VCaP (cell line): ENCODE results near the gene RNF8.

ENCODE experiments used
- H3K27ac ChIP-seq: fragments of 450-650 bp; 2 replicates; pipeline ENCODE4 v1.5.1; 2017
- TF ChIP-seq, protein P1 (sequence below): fragments of 450-650 bp; conservative IDR thresholded peaks from 2 replicates; pipeline ENCODE4 v1.5.1; 2017; ENCODE audit warnings: mild to moderate bottlenecking, moderate library complexity

Gene RNF8, protein sequence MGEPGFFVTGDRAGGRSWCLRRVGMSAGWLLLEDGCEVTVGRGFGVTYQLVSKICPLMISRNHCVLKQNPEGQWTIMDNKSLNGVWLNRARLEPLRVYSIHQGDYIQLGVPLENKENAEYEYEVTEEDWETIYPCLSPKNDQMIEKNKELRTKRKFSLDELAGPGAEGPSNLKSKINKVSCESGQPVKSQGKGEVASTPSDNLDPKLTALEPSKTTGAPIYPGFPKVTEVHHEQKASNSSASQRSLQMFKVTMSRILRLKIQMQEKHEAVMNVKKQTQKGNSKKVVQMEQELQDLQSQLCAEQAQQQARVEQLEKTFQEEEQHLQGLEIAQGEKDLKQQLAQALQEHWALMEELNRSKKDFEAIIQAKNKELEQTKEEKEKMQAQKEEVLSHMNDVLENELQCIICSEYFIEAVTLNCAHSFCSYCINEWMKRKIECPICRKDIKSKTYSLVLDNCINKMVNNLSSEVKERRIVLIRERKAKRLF

DNA sequence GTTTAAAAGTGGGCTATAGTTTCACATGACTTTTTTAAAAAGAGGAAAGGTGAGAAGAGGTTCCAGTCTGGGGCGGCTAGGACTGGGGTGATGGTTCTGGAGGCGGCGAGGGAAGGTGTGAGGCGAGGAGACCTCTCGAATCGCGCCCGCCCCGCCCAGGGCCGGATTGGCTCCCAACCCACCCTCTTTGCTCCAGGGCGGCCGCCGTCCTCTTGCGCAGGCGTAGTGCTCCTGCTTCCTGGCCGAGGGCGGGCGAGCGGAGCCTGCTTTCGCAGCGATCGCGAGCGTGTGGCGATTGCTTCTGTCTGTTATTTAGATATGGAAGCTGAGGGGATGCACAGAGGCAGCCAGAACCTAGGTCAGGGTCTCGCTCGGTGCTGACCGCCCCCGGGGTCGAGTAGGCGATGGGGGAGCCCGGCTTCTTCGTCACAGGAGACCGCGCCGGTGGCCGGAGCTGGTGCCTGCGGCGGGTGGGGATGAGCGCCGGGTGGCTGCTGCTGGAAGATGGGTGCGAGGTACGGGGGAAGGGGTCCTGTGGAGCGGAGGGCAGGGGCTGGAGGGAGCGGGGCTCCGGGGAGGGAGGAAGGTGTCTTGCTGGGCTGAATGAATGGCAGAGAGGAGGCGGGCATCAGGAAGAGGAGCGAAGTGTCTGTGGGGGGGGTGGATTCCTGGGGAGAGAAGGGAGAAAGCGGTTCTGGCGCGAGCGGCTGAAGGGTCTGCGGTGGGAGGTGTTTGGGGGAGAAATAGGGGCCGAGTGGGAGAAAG, at the start of gene RNF8:
TSS of gene RNF8 (plus strand) at position 223 of the 765 bp plus-strand sequence. CDS start at position 405, 182 bp downstream.
- TF ChIP-seq, protein P1, sequence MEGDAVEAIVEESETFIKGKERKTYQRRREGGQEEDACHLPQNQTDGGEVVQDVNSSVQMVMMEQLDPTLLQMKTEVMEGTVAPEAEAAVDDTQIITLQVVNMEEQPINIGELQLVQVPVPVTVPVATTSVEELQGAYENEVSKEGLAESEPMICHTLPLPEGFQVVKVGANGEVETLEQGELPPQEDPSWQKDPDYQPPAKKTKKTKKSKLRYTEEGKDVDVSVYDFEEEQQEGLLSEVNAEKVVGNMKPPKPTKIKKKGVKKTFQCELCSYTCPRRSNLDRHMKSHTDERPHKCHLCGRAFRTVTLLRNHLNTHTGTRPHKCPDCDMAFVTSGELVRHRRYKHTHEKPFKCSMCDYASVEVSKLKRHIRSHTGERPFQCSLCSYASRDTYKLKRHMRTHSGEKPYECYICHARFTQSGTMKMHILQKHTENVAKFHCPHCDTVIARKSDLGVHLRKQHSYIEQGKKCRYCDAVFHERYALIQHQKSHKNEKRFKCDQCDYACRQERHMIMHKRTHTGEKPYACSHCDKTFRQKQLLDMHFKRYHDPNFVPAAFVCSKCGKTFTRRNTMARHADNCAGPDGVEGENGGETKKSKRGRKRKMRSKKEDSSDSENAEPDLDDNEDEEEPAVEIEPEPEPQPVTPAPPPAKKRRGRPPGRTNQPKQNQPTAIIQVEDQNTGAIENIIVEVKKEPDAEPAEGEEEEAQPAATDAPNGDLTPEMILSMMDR, result no peak
- peak within 1 kb of the TSS; percentile 70 for H3K27ac ChIP-seq

DNA sequence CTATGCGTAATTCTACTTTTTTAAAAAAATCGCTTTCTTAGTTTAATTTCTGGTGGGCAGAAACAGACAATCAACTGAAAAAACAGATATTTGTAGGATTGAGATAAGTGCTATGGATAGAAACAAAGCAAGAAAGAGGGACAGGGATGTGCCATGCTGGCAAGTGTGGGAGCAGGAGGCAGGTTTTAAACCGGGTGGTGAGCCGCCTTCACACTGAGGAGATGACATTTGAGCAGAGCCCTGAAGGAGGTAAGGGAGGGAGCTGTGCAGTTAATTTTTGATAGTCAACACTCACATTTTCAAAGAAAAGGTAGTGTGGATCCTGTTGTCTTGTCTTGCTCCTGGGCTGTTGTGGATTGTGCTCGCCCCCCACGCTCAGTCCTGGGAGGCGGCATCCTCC, 49.0 kb upstream of the RNF8 start:
- no peak overlapping the region for H3K27ac ChIP-seq
- TF ChIP-seq, protein P1, result no peak

DNA sequence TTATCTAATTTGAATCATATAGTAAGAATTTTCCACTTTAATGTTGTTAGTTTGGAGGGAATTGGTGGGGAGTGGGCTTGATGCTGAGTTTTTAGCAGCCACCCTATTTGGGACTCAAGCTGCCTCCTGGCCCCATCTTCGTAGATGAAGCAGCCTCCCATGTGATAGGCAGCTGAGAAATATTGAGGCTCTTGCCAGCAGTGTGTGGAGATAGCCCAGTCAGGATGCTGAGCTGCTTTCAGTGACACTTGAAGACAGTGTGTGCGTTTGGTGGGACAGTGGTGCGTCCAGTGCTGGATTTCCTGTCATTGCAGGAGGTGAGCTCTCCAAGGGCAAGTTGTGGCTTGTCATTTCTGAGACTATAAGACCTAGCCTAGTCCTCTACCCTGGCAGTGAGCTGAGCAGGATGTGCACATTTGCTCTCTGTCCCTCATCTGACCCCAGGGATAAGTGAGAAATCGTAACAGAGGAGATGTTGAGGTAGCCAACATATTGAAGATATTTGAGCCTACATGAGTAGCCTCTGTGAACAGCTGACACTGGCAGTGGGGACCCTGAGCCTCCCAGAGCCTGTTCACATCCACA, 47.9 kb upstream of the RNF8 start:
- no peak overlapping the region; the same call in 1 of the 2 replicates for H3K27ac ChIP-seq
- TF ChIP-seq, protein P1, result no peak

DNA sequence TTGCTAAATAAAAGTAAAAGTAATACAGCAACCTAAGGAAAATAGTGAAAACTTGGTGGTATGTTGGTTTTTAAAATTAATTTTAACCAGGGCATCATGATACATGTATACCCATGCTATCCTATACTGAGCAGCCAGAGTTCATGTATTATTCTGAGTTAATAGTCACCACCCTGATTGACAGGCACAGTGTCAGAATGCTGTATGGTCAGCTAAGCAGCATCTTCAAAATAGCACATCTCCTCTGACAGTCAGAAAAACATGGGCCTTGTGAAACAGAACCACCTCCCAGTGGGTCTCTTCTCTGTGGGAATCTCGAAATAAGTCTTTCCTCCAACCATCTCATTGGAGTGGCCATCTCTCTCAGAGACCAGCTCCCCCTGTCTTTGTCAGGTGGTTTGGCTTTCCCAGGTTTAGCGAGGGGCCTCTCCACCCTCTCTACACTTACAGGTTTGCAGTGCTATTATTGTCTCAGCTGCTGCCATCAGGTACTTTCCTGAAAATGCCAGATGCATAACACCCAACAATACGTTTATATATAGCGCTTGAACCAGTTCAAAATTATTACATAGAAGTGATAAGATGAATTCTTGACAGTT, 47.1 kb upstream of the RNF8 start:
- TF ChIP-seq, protein P1, result no peak
- peak overlapping the region; percentile 72 for H3K27ac ChIP-seq

DNA sequence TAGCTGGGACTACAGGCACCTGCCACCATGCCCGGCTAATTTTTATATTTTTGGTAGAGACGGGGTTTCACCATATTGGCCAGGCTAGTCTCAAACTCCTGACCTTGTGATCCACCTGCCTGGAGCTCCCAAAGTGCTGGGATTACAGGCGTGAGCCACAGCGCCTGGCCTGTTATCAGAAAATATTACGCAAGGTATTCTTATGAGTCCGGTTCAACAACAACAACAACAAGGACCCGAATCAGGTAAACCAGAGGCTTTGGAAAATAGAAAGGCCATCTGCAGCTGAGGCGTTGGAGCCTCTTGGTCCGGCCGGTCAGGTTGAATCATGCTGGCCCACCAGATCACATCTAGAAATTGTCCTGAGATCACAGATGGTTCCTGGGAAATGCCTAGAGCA, 46.3 kb upstream of the RNF8 start:
- peak overlapping the region; percentile 72 for H3K27ac ChIP-seq

DNA sequence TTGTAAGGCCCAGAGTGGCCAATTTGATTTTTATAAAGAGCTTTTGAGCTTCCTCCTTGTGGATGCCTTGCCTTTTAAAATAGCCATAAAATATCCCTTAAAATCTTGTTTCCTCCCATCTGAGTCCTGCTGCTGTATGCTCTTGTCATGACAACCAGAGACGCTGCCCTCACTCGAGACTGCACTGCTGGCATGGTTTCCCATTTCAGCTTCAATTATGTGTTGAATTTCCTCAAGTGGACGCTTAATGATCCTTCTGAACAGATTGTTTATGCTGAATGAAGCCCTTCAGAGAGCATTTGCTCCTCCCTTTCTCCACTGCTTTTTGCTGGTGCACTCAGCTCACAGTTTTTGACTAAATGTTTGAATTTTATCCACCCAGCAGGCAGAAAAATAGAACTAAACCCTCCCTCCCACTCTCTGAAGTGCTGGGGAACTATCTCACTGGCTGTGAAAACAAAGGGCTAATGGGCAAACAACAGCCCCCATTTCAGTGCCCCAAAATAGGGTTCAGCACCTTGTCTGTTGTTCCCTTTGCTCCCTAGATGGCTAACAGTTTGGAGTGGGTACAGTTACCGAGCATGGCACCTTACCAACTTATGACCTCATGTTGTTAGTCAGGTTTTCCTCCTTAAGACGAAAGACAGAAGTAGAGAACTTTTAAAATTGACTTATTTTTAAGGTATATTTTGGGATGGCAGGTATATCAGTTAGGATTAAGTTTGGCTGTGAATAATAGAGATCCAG, 45.5 kb upstream of the RNF8 start:
- peak overlapping the region; percentile 72 for H3K27ac ChIP-seq
- TF ChIP-seq, protein P1, result no peak

DNA sequence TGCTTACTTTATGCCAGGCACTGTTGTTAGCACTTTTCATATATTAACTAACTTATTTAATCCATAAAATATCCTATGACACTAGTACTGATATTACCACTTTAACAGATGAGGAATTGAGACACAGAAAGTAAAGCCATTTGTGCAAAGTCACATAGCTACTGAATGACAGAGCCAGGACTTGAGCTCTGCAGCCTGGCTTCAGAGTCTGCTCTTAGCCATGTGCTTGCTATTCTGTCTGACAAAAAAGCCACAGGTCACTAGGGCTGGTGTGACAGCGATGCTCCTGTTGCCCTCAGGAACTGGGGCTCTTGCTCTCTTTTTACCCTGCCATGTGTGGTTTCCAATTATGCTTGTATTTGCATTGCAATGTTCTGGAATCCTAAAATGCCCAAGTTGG, 44.7 kb upstream of the RNF8 start:
- TF ChIP-seq, protein P1, result no peak
- peak overlapping the region; percentile 72 for H3K27ac ChIP-seq
